ENCODE results near the gene ZNF75A. TPM values are rescaled to one million over a fixed set of nuclear protein-coding genes. Genes with fewer than 3 reads are reported as not detected.
A peak's percentile ranks its signal among the peaks of the same experiment; 100 is the strongest.
"Not testable (repeated sequence)": the region's sequence is repeated elsewhere in the genome, so short reads cannot be mapped to it uniquely, and the experiment has no call there.

ZNF75A gene
- 10 to 100 TPM; 39.4 to 57.7 (median 50.7) TPM for polyA plus RNA-seq (ENCODE audit: insufficient read length in 4 of 4)

DNA sequence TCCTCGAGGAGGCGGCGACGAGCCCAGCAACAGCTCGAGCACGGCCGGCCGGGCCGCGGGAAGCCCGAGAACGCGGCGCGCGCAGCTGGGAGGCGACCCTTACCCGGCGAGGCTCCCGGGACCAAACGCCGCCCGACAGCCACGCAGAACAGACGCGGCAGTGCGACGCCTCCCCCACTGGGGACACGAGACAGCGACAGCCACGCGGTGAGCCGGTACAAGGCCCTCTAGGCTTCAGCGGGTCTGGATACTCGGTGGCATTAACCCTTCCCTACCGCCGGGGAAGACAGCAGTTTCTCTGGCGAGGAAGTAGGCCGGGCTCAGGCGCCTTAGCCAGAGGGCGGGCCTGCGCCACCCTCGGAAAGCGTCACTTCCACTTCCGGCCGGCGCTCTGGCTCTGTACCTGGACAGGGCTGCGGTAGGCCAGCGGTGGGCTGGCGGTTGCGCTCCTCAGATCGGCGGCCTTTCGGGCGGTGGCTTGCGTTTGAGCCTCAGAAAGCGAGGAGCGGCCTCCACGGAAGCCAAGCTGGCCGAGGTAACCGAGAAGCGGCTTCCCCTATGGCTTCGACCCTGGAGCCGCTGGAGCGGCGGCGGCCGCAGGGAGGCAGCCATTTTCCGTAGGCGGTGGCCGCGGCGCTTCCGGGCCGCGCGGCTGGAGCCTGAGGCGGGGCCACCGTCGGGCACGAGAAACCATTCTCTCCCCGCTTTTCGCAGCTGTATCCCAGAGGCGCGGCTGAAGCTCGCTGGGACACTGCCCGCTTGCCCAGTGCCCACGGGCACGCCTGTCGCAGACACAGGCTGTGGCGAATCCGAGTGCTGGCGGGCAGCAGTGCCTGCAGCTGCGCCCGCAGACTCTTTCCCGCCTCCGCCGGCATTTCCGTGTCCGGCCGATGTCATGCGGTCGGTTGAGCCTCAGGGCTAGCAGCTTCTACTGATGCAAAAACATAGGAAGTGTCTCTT, at the start of gene ZNF75A, which contains the start of gene TIGD7:
TSS of gene ZNF75A (plus strand) at position 389 of the 960 bp plus-strand sequence. CDS start 2,932 bp downstream, outside the sequence.
TSS of gene TIGD7 (minus strand) at position 322 of the 960 bp plus-strand sequence. CDS start 4,816 bp downstream, outside the sequence.
- DNase-seq (ENCODE audit: low read depth in 4 of 4, low spot score in 3 of 4) = peak; percentile 74 to 85 (median 82)

DNA sequence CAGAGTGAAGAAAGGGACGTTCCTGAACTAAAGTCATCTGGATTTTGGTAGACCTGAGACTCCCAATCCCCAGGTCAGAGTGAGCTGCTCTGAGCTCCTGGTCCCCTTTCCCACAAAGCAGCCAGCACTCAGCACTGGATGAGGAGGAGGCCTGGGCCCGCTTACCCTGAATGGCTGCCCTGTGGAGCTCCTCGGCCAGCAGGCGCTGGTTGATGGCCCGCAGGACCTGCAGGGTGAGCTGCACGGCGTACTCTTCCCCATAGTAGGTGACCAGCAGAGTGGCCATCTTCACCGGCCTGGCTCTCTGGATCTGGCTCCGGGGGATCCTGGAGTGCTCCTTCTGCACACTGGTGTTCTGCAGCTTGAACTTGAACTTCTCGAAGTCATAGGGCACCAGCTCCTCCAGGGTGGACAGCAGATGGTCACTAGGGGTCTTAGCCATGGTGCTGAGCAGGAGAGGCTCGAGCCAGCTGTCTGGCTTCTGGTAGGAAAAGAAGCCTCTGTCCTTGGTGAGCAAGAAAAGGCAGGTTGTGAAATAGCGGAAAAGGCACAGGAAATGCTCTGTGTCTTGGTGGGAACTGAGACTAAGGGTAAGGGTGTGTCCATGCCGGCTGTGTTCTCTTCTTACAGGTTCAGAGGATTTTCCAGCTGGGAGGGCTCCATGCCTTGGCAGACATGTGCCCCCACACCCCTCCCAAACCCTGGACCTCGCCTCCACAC, 49.0 kb upstream of the ZNF75A start, which contains the start of gene MEFV:
TSS of gene MEFV (minus strand) at position 488 of the 720 bp plus-strand sequence. CDS start at position 442, 46 bp downstream.
- DNase-seq (ENCODE audit: low read depth in 4 of 4, low spot score in 3 of 4) = no peak

DNA sequence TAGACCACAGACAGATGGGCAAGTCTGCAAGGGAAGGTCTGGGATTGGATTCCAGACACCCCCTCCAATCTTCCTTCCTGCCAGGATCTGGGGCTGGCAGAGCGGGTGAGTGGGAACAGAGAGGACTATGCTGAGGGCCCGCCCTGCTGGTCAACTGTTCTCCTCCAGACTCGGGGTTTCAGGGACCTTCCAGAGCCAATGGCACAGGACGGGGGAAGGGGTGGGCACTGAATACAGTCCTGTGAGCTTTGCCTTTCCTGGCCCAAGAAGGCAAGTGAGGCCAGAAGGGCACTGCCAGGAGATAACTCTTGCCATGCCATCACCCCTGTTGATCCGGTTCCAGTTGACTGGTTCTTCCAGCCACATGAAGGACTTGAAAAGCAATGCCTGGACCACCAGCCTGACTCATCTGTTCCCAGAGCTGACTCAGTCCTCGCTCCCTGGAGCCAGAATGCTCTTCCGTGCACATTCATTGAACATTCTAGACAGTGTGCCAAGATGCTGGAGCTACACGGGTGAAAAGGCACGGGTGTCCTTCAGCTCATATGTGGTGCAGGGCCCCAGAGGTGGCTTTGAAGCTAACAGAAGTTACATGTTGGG, 48.3 kb upstream of the ZNF75A start:
- DNase-seq (ENCODE audit: low read depth in 4 of 4, low spot score in 3 of 4) = no peak

DNA sequence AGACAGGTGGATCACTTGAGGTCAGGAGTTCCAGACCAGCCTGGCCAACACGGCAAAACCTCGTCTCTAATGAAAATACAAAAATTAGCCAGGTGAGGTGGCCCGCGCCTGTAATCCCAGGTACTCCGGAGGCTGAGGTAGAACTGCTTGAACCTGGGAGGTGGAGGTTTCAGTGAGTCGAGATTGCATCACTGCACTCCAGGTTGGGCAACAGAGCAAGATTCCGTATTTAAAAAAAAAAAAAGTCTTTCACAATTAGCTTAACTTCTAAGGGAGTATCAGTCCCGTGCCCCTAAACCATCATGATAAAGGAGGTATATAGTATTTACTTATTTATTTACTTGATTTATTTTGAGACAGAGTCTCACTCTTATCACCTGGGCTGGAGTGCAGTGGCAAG, 45.5 kb upstream of the ZNF75A start:
- DNase-seq (ENCODE audit: low read depth in 4 of 4, low spot score in 3 of 4) = no peak

DNA sequence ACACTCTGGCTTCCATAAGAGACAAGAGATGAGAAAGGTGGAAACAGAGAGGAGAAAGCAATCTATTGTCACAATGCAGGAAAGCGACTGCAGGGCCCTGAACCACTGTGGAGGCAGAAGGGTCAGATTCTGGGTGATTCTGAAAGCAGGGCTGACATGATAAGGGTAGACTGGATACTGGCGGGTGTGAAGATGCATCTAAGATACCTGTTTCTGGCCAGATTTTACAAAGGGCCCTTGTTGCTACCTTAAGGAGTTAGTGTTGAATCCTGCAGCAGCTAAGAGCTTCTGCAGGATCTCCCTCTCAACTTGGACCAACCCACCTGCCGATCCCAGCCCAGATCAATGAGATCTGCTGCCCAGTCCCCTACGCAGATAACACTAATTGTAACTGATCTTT, 42.8 kb upstream of the ZNF75A start:
- no peak for DNase-seq (ENCODE audit: low read depth in 4 of 4, low spot score in 3 of 4)

DNA sequence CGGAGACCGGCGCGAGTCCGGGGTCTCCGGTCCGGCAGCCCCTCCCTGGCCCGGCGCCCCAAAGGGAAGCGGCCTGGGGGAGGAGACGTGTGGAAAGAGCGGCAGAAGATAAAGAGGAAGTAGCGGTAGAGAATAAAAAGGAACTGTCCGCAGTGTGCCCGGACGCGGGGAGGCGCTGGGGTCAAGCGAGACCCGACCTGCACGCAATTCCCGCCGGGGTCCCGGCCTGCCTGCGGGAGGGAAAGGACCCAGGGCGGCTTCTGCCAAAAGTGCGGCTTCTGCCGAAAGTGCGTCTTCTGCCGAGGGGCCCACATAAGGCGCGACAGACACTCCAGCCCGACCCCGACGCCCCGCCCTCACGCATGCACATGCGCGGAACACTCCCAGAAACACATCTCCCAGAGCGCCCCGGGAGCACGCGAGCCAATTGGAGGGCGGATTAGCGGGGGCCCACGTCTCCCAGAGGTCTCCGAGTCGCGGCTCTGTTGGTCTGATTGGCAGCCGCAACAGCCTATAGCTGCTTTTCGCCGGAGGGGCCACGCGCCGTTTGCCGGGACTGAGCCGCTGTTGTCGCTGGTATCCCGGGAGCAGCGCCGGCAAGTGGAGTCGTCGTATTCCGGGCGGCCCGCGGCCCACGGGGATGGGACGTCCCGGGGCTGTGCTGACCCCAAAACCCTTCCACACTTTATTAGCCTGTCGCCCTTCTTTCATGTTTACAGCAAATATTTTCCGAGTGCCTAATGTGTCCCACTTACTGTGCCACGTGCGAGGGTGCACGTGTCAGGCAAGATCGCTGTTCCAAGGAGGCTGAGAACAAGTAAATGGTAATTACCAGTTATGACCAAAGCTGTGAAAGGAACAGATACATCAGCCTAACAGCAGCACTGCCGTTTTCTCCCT, 40.9 kb upstream of the ZNF75A start:
- peak; percentile 85 to 93 (median 90) for DNase-seq (ENCODE audit: low read depth in 4 of 4, low spot score in 3 of 4)

DNA sequence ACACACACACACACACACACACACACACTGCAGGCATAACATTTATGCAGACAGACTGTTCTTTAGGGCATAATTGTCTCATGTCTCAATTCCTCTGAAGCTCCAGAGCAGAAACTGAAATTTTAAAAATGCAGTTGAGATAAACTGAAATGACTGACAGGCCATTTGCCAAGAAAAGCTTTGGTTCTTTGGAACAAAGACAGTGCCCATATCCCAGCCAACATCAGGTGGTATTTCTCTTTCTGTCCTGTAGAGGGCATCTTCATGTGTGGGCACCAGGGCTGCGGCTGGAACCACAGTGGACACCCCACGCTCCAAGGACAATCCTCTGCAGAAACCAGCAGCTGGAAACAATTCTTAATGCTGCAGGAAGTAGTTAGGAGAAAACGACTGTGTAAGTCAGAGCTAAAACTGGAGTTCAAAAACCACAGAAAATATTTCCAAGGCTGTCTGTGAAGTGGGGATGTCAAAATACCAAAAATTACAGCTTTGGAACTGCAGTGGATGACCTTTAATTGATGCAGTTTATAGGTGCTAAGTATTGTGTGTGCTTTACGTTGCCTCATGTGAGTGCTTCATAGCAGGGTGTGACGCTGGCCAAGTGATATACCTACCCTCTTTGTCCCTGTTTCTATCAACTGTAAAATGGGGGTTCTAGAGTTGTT, 38.3 kb upstream of the ZNF75A start:
- no peak for DNase-seq (ENCODE audit: low read depth in 4 of 4, low spot score in 3 of 4)

DNA sequence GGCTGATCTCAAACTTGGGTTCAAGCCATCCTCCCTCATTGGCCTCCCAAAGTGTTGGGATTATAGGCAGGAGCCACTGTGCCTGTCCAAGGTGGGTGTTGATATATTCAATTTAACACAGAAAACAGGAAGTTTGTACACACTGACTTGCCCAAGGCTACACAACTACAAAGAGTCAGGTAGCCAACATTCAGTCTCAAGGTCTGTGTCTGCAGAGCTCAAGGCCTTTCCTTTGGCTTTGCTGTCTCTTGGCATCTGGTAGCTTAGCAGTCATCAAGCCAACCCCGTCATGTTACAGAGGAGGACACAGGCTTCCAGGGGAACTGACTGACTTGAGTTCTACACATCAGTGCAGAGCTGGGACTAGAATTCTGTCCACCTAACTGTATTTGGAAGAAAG, 37.0 kb upstream of the ZNF75A start:
- DNase-seq (ENCODE audit: low read depth in 4 of 4, low spot score in 3 of 4) = no peak

DNA sequence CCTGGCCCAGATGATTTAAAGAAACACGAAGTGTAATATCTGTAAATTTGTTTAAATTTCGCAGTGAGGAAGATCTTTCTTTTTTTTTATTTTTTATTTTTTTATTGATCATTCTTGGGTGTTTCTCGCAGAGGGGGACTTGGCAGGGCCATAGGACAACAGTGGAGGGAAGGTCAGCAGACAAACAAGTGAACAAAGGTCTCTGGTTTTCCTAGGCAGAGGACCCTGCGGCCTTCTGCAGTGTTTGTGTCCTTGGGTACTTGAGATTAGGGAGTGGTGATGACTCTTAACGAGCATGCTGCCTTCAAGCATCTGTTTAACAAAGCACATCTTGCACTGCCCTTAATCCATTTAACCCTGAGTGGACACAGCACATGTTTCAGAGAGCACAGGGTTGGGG, 34.6 kb upstream of the ZNF75A start:
- not testable (repeated sequence) for DNase-seq (ENCODE audit: low read depth in 4 of 4, low spot score in 3 of 4)

DNA sequence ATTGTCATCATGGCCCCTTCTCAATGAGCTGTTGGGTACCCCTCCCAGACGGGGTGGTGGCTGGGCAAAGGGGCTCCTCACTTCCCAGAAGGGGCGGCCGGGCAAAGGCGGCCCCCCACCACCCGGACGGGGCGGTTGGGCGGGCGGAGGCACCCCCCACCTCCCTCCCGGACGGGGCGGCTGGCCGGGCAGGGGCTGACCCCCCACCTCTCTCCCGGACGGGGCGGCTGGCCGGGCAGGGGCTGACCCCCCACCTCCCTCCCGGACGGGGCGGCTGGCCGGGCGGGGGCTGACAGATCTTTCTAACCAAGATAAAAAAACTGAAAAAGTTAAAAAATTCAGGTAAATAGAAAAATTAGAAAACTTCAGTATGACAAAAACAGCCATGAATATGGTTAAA, 34.0 kb upstream of the ZNF75A start:
- DNase-seq (ENCODE audit: low read depth in 4 of 4, low spot score in 3 of 4) = not testable (repeated sequence)

DNA sequence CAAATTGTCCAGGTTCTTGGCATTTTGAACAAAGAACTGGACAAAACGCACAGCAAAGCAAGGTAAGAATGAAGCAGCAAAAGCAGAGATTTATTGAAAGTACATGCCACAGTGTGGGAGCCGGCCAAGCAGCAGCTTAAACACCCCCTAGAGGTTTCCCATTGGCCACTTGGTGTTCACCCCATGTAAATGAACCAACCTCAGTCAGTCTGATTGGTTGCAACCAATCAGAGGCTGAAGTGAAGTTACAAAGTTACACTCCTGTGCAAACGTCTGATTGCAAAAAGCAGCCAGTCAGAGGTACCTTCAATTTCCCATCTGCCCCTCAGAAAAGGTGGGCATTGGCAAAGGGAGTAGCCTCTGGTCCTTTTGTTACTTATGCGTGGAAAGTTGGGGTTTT, 30.8 kb upstream of the ZNF75A start:
- DNase-seq (ENCODE audit: low read depth in 4 of 4, low spot score in 3 of 4) = no peak

DNA sequence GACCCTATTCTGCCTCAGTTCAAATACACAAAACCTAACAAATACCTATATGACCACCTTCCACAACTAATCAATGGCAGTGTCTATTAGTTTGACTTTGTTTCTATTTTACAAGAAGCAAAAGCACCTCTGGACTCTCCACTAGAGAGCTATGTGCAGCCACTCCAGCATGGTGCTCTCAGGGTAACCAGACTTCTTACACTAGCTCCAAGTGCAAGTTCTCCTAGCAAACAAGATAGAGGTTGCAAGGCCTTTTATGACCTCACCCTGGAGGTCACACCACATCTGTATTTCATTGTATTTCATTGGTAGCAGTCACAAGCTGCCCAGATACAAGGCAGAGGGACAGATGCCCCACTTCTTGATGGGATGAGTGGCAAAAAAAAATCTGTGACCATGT, 30.4 kb upstream of the ZNF75A start:
- DNase-seq (ENCODE audit: low read depth in 4 of 4, low spot score in 3 of 4) = no peak

DNA sequence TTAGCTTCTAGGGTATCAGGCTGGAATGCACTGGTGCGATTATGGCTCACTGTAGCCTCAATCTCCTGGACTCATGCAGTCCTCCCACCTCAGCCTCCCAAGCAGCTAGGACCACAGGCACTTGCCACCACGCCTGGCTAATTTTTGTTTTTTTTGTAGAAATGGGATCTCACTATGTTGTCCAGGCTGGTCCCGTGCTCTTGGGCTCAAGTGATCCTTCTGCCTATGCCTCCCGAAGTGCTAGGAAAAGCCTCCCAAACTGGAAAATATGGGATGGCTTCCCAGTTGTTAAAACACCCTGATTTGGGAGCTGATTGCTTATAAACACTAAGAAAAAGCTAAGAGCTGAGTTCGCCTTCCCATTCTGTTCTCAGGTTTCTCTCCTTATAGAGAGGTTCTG, 28.6 kb upstream of the ZNF75A start:
- DNase-seq (ENCODE audit: low read depth in 4 of 4, low spot score in 3 of 4) = no peak

DNA sequence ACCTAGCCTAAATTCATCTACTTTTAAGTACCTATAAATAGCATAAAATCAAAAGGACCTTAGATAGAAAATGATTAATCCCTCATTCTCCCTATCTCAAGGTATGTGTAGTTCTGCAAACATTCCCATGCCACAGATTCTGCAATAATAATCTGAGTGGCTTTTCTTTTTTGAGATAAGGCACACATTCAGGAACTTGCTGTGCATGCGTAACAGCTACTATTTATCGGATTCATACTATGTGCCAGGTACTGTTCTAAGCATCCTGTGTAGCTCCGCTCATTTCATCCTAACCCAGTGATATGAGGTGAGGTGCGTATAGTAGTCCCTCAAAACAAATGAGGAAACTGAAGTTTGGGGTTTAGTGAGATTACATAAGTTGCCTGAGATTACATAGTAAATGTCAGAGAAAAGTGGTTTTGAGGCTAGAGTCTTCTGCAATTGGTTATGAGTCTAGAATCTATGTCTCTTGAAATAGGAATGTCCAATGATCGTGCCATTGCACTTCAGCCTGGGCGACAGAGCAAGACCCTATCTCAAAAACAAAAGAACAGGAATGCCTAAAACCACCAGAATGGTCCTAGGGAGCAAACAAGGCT, 24.0 kb upstream of the ZNF75A start:
- no peak for DNase-seq (ENCODE audit: low read depth in 4 of 4, low spot score in 3 of 4)

DNA sequence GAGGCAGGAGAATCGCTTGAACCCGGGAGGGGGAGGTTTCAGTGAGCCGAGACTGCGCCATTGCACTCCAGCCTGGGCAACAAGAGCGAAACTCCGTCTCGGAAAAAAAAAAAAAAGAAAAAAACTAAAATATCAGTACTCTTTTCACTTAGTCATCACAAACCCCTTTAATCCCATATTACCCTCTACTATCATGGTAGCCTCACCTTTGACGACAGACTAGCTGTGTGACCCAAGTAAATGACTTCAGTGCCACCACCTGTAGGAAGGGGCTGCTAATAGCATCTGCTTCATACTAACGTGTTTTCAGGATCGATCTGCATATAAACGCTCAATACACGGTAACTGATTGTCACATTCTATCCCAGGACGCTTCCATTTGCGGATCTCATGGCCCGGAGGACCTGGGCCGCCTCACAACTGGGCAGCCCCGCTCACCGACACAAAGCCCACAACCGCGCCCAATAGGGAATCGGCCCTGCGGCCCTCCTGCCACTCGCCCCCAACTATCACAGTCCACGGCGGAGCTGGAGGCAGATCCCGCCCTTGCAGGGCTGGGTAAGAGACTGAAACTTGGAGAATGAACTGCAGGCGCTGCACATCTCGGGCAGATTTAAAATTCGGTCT, 23.1 kb upstream of the ZNF75A start:
- no peak for DNase-seq (ENCODE audit: low read depth in 4 of 4, low spot score in 3 of 4)

DNA sequence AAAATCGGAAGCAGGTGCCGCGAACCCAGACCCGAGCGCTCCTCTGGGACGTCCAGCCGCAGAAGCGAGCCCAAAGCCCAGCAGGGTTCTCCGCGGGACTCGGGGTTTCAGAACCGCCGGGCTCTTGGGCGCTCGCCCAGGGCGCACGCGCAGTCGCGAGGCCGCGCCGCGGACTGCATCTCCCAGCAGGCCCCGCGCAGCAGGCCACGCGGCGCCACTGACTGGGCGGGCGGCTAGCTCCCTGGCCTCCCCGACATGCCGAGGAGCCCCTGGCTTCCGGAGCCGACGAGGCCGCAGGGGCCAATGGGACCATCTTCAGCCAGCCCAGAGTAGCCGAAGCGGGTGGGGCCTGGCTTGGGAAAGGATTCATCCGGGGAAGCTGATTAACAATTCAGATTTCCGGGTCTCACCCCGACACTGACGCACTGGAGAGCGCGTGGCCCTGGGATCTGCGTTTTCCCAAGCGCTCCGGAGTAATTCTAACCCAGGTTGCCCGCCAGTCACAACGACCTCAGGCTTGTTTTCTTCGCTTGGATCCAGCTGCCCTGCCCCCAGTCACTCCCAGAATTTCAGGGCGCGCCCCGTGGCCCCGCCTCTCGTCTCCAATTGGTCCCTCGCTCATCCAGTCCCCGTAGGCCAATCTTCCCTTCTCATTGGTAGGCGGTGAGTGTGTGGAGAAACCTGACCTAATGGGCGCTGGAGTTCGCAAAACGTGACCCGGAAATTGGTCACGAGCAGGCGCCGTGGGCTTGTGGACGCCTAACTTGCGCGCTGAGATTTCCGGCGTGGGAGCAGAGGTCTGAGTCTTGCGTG, 22.4 kb upstream of the ZNF75A start, which contains the start of gene ZNF263:
TSS of gene ZNF263 (plus strand) at position 762 of the 813 bp plus-strand sequence. CDS start 328 bp downstream, outside the sequence.
- peak; percentile 92 to 97 (median 95) for DNase-seq (ENCODE audit: low read depth in 4 of 4, low spot score in 3 of 4)
